Esophagus muscularis mucosa (tissue), 4 donors: ENCODE results near the gene DNTTIP2. TPM values are rescaled to one million over a fixed set of nuclear protein-coding genes. Genes with fewer than 3 reads are reported as not detected.
"Not testable (repeated sequence)": the region's sequence is repeated elsewhere in the genome, so short reads cannot be mapped to it uniquely, and the experiment has no call there.

Experiments
- DNase-seq: peaks from one replicate; pipeline ENCODE4 v3.0.0-alpha.2; 2017; ENCODE audit errors: extremely low spot score
- H3K27ac ChIP-seq, 4 donors: fragments of 200-600 bp; sonication (generic); replicated peaks in 1 of 4; 1 replicate in 3 of 4; 2 replicates in 1 of 4; pipeline ENCODE4 v1.5.1; 2016 to 2019; ENCODE audit warnings: mild to moderate bottlenecking in 1 of 4
- H3K27me3 ChIP-seq, 4 donors: fragments of 200-600 bp; sonication (generic); one replicate each; pipeline versions ENCODE4 v1.5.1 to v1.6.0; 2016 to 2019
- H3K36me3 ChIP-seq, 4 donors: fragments of 200-600 bp; sonication (generic); one replicate each; pipeline ENCODE4 v1.5.1; 2016 to 2019
- H3K4me1 ChIP-seq, 4 donors: fragments of 200-600 bp; sonication (generic); one replicate each; pipeline ENCODE4 v1.5.1; 2016 to 2019
- H3K4me3 ChIP-seq, 4 donors: fragments of 200-600 bp; sonication (generic); 1 replicate in 2 of 4; 2 replicates in 2 of 4; pipeline ENCODE4 v1.5.1; 2016 to 2019; ENCODE audit warnings: mild to moderate bottlenecking in 4 of 4, moderate library complexity in 1 of 4
- H3K9me3 ChIP-seq, 4 donors: fragments of 200-600 bp; sonication (generic); 1 replicate in 3 of 4; 2 replicates in 1 of 4; pipeline ENCODE4 v1.5.1; 2016 to 2019
- CTCF ChIP-seq, 3 experiments: fragments of 200-600 bp in 2 of 3; fragments of 450-650 bp in 1 of 3; sonication (generic) in 2 of 3; IDR thresholded peaks; one replicate each; pipeline ENCODE4 v1.5.1; 2017 to 2019; ENCODE audit warnings: antibody characterized with exemption in 3 of 3, mild to moderate bottlenecking in 2 of 3, moderate library complexity in 1 of 3
- EP300 ChIP-seq: sonication (generic); formaldehyde crosslinking; IDR thresholded peaks from one replicate; pipeline ENCODE4 v1.6.1; 2017; ENCODE audit warnings: antibody characterized with exemption
- POLR2A ChIP-seq: fragments of 450-650 bp; IDR thresholded peaks from one replicate; pipeline ENCODE4 v1.6.1; 2017; ENCODE audit warnings: antibody characterized with exemption, moderate library complexity, mild to moderate bottlenecking, low read depth
- POLR2AphosphoS5 ChIP-seq, 2 donors: sonication (generic); formaldehyde crosslinking; IDR thresholded peaks; one replicate each; pipeline ENCODE4 v1.6.1; 2017; ENCODE audit warnings: antibody characterized with exemption in 2 of 2
- WGBS: methylation state at CpG from one replicate; pipeline ENCODE4 v1.1.5; 2018; 5-methylcytosine and 5-hydroxymethylcytosine counted together
- intact Hi-C: fragments of 100-400 bp; cut with DNase I; formaldehyde crosslinking; loops from one replicate; pipeline ENCODE4 v1.15.1; 2023
- total RNA-seq, 4 donors: library from RNA; depleted of rRNA; stranded (reverse); fragments of >200 nt; gene quantifications; one replicate each; pipeline versions ENCODE4 v1.1.0 to v1.2.1, GENCODE V29; 2016

The DNTTIP2 gene
- total RNA-seq, 4 donors from 2014 or later, result 23.3 to 43.4 (median 31.4) TPM

- no peak for TF ChIP-seq EP300
- no peak for TF ChIP-seq POLR2AphosphoS5 (IDR thresholded peaks at IDR 0.05)
- TF ChIP-seq CTCF (IDR thresholded peaks at IDR 0.05), result no peak
- TF ChIP-seq POLR2A, result no peak
- intact Hi-C loops, result loop anchor here (10.0 kb wide), 2 partner anchors 217 to 537 kb away; no protein-coding TSS in a partner anchor
- Histone ChIP-seq H3K9me3 (no peaks in the 10 kb centered on the region), H3K27me3 (no peaks in the 10 kb centered on the region), H3K4me3 (no peak overlapping the region), H3K27ac (no peak overlapping the region), H3K4me1 (peaks cover 20 to 24% (median 23%) of the 10 kb centered on the region in 4 donors), H3K36me3 (peaks cover 0 to 9% (median 0%) of the 10 kb centered on the region in 4 donors)
- 94% methylated on average over 3 of the region's 3 CpGs for WGBS
- peak; percentile 45 for DNase-seq
These were observed 37.2 kb downstream of the DNTTIP2 start for GRCh38 chr1:93841771-93842170.

- Histone ChIP-seq H3K27ac (no peak overlapping the region), H3K27me3 (no peaks in the 10 kb centered on the region), H3K9me3 (no peaks in the 10 kb centered on the region), H3K4me3 (no peak overlapping the region), H3K4me1 (peaks cover 20 to 23% (median 22%) of the 10 kb centered on the region in 4 donors), H3K36me3 (peaks cover 0 to 9% (median 0%) of the 10 kb centered on the region in 4 donors)
- 90% methylated on average over 4 of the region's 4 CpGs for WGBS
- peak; percentile 55 for DNase-seq
- TF ChIP-seq POLR2AphosphoS5 (IDR thresholded peaks at IDR 0.05) (no peak), EP300 (no peak), POLR2A (no peak), CTCF (IDR thresholded peaks at IDR 0.05) (no peak)
- intact Hi-C loops, result loop anchor here (10.0 kb wide), 2 partner anchors 216 to 536 kb away; no protein-coding TSS in a partner anchor
These were observed 38.0 kb downstream of the DNTTIP2 start for GRCh38 chr1:93840956-93841482.

GRCh38 chr1:93839753-93840152 is 39.3 kb downstream of the DNTTIP2 start:
- H3K4me1 ChIP-seq, result peaks cover 9 to 10% (median 9%) of the 10 kb centered on the region in 4 donors
- 96% methylated on average over 2 of the region's 2 CpGs for WGBS
- H3K9me3 ChIP-seq, result no peaks in the 10 kb centered on the region
- no peak for TF ChIP-seq POLR2AphosphoS5 (IDR thresholded peaks at IDR 0.05)
- TF ChIP-seq EP300, result no peak
- no peak for TF ChIP-seq POLR2A
- no peak for TF ChIP-seq CTCF (IDR thresholded peaks at IDR 0.05)
- no peaks in the 10 kb centered on the region for H3K27me3 ChIP-seq
- no peak overlapping the region for H3K27ac ChIP-seq
- H3K4me3 ChIP-seq, result no peak overlapping the region
- DNase-seq, result peak; percentile 53
- intact Hi-C loops, result loop anchor here (10.0 kb wide), 2 partner anchors 215 to 535 kb away; no protein-coding TSS in a partner anchor
- H3K36me3 ChIP-seq, result peaks cover 0 to 9% (median 0%) of the 10 kb centered on the region in 4 donors

- H3K4me3 ChIP-seq, result no peak overlapping the region
- H3K27me3 ChIP-seq, result no peaks in the 10 kb centered on the region
- TF ChIP-seq EP300 (no peak), POLR2AphosphoS5 (IDR thresholded peaks at IDR 0.05) (no peak), CTCF (IDR thresholded peaks at IDR 0.05) (no peak), POLR2A (no peak)
- intact Hi-C loops, result no loop called here
- DNase-seq, result no peak
- H3K27ac ChIP-seq, result no peak overlapping the region
- WGBS, result 26% methylated on average over 1 of the region's 1 CpG
- peaks cover 4 to 6% (median 5%) of the 10 kb centered on the region in 4 donors for H3K4me1 ChIP-seq
- peaks cover 0 to 9% (median 0%) of the 10 kb centered on the region in 4 donors for H3K36me3 ChIP-seq
- H3K9me3 ChIP-seq, result no peaks in the 10 kb centered on the region
These were observed 39.7 kb downstream of the DNTTIP2 start for GRCh38 chr1:93839307-93839706.

- intact Hi-C loops, result no loop called here
- DNase-seq, result peak; percentile 62
- no peaks in the 10 kb centered on the region for H3K27me3 ChIP-seq
- no peaks in the 10 kb centered on the region for H3K4me1 ChIP-seq
- 100% methylated on average over 3 of the region's 3 CpGs for WGBS
- no peak overlapping the region for H3K4me3 ChIP-seq
- H3K9me3 ChIP-seq, result no peaks in the 10 kb centered on the region
- TF ChIP-seq POLR2A, result no peak
- no peak for TF ChIP-seq EP300
- TF ChIP-seq CTCF (IDR thresholded peaks at IDR 0.05), result no peak
- TF ChIP-seq POLR2AphosphoS5 (IDR thresholded peaks at IDR 0.05), result no peak
- no peak overlapping the region for H3K27ac ChIP-seq
- peaks cover 0 to 9% (median 0%) of the 10 kb centered on the region in 4 donors for H3K36me3 ChIP-seq
These were observed 41.0 kb downstream of the DNTTIP2 start for GRCh38 chr1:93837961-93838360.

GRCh38 chr1:93833293-93833692 is 45.7 kb downstream of the DNTTIP2 start:
- intact Hi-C loops, H3K9me3 ChIP-seq, H3K27ac ChIP-seq, H3K27me3 ChIP-seq, H3K36me3 ChIP-seq, H3K4me3 ChIP-seq, H3K4me1 ChIP-seq: not testable (repeated sequence)
- WGBS, result 93% methylated on average over 3 of the region's 3 CpGs
- DNase-seq, result peak; percentile 2
